C4-2B (cell line): ENCODE measurements around the gene IRF9.

Experiments
- CTCF ChIP-seq: fragments of 450-650 bp; conservative IDR thresholded peaks from 2 replicates; pipeline ENCODE4 v1.5.1; 2017; ENCODE audit warnings: mild to moderate bottlenecking
- ZFX ChIP-seq: fragments of 450-650 bp; IDR thresholded peaks from 2 replicates; pipeline ENCODE4 v1.6.1; 2017

- TF ChIP-seq CTCF (no peak), ZFX (no peak)
These were observed 16.6 kb upstream of the IRF9 start for GRCh38 chr14:24144451-24144850.
